GM18498 (cell line): ENCODE measurements around the gene GATB.
"Not testable (repeated sequence)": the region's sequence is repeated elsewhere in the genome, so short reads cannot be mapped to it uniquely, and the experiment has no call there.

ENCODE experiments used
- ATAC-seq: cut with Tn5 transposase; IDR thresholded peaks from one replicate; pipeline ENCODE4 v1.9.1; 2021; ENCODE audit warnings: mild to moderate bottlenecking, moderate library complexity; ENCODE audit not compliant: unreplicated experiment

The GATB gene

DNA sequence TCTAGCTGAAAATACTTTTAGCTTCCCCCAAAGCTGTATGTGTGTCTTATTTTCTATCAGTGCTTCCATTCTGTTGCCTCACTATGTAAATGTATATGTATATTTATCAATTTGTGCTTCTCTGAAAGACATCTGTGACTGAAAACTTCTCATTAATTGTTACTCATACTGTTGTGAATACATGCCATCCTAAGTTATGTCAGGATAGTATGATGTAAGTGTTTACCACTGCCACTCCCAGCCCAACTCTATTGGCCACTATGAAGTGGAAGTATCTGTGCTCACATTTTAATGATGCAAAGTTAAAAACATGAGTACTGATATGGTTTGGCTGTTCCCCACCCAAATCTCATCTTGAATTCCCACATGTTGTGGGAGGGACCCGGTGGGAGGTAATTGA lies 24.4 kb downstream of the GATB start:
- no peak for ATAC-seq

DNA sequence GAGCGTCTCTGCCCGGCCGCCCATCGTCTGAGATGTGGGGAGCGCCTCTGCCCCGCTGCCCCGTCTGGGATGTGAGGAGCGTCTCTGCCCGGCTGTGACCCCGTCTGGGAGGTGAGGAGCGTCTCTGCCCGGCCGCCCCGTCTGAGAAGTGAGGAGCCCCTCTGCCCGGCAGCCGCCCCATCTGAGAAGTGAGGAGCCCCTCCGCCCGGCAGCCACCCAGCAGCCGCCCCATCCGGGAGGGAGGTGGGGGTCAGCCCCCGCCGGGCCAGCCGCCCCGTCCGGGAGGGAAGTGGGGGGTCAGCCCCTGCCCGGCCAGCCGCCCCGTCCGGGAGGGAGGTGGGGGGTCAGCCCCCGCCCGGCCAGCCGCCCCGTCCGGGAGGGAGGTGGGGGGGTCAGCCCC lies 29.1 kb downstream of the GATB start:
- not testable (repeated sequence) for ATAC-seq

- ATAC-seq, result no peak
Observed at GRCh38 chr4:151729731-151730559, 30.9 kb downstream of the GATB start.

DNA sequence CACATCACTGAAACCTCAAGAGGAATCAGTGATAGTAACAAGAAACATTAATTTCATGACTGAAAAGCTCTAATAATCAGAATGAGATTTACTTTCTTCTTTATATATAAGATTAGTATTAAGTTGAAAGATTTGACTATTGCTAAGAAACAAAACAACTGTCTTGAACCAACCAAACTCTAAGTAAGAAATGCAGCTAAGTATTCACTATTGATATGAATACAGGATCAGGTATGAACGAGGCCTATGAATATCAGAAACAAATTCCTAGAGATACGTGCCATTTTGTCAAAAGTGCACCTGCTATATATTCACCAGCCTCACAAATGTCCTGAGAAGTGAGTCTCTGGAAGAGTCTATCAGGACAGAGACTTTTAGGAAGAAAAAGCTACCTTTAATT lies 32.1 kb downstream of the GATB start:
- ATAC-seq, result no peak

DNA sequence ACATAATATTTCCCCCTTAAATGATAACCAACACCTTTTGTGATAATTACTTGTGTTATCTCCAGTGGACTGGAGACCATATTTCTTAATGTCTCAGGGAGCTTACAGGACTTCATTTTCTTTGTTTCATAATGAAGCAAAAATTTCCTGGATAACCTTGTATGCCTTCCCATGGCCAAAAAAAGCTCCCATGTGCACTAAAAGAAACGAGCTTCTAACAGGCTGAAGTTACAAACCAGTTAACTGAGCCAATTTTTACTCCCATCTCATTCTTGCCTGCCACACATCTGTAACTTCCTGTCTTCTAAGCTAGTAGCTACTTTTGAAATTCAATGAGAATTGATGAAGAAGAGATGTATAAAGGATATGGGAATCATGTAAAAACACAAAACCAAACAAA lies 32.8 kb downstream of the GATB start:
- no peak for ATAC-seq

GRCh38 chr4:151727365-151727764 lies 33.4 kb downstream of the GATB start:
- no peak for ATAC-seq

DNA sequence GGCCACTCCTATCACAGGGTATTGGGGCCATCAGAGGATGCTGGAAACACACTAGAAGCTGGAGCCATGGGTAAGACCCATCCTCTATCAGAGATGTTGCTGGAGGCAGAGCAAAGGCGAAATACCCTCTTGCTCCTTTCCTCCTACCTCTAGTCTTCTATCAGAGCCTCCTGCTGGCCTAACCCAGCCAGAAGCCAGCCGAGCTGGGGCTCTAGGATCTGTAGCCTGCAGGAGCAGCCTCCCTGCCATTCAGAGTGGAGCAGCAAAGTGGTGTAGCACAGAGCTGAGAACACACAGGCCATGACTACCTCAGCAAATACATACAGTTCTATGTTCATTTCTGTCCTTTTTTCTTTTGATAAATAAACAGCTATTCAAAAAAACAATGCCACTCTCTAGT lies 35.7 kb downstream of the GATB start:
- no peak for ATAC-seq

DNA sequence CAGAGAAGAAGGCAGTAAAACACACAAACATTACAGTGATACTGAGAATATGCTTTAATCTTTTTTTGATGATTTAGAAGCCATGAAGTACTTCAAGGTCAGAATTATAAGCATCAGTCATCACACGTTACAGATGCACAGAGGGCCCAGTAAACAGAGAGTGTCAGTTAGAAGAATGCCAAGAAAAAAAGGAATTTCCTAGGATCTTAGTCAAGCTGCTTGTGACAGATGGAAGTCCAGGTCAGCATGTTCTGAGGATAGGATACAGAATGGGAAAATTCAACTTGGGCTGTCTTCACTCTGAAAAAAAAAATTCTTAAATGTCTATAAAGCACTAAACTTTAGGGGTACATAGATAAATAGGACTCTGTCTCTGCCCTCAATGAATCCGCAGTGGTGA lies 38.9 kb downstream of the GATB start:
- ATAC-seq, result no peak

DNA sequence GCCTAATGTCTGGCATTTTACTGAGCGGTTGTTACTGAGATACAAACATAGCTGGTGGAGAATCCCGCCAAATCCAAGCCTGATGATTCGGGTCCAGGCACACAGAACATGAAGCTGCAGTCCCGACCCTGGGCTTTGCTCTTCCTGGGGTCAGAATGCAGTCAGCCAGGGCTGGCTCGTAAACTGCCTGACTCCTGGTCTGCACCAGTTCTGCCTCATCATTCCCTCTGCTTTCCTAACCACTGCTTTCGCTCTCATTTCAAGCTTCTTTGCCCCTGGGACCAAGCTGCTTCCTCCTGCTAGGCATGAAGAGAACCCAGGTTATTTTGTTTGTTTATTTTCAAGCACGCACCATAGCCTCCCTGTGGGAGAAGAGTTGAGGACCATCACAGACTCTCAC lies 39.3 kb downstream of the GATB start:
- ATAC-seq, result no peak

- no peak for ATAC-seq
Observed at GRCh38 chr4:151719956-151720334, 40.9 kb downstream of the GATB start.

- no peak for ATAC-seq
Observed at GRCh38 chr4:151718984-151719955, 41.5 kb downstream of the GATB start.

GRCh38 chr4:151717909-151718628 lies 42.7 kb downstream of the GATB start:
- no peak for ATAC-seq

- no peak for ATAC-seq
Observed at GRCh38 chr4:151717314-151717713, 43.5 kb downstream of the GATB start.

GRCh38 chr4:151716324-151716723 lies 44.5 kb downstream of the GATB start:
- no peak for ATAC-seq

- no peak for ATAC-seq
Observed at GRCh38 chr4:151715881-151716280, 44.9 kb downstream of the GATB start.

DNA sequence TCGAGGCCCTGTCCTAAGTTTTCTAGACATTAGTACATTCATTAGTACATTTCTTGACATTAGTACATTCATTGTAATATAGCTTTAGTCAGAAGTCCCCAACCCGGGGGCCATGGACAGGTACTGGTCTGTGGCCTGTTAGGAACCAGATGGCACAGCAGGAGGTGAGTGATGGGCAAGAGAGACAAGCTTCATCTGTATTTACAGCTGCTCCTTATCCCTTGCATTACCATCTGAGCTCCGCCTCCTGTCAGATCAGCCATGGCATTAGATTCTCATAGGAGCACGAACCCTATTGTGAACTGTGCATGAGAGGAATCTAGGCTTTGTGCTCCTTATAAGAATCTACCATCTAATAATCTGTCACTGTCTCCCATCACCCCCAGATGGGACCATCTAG lies 48.0 kb downstream of the GATB start:
- no peak for ATAC-seq

DNA sequence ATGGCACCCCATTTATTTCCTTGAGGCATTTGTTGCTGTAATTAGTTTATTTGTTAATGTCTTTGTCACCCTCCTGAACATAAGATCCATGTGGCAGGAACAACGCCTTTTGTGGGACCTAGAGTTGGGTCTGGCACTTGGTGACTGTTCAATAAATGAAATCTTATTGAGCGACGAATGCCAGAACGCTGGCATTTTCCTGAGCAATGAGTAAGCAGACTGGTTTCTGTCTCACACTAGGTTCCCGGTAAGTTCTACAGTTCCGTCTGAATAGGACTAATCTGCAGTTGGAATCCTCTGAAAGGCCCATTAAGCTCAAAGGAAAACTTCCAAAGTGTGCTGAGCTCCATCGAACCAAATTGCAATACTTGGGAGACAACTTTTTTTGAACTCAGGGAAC lies 49.2 kb downstream of the GATB start:
- ATAC-seq, result no peak

- no peak for ATAC-seq
Observed at GRCh38 chr4:151709587-151709986, 51.2 kb downstream of the GATB start.

DNA sequence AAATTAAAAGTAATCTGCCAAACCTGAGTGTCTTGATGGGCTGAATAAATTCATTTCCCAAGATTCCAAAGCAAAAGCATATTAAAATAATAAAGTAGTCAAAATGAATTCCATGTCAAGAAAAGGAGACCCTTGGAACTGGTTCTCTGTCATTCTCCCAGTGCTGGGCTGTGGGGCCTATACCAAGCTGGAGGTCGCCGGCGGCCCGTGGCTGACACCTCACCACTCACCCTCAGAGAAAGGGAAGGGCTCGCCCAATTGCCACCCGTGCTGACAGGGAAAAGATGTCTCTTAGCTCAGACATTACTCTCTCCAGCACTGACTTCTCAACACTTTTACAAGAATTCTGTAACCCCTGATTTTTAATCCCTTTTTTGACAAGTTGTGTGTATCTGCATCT lies 51.7 kb downstream of the GATB start:
- no peak for ATAC-seq

- no peak for ATAC-seq
Observed at GRCh38 chr4:151708100-151708499, 52.7 kb downstream of the GATB start.

GRCh38 chr4:151703401-151703800 lies 57.4 kb downstream of the GATB start:
- ATAC-seq, result no peak
